ENCODE measurements around the gene PTPRG. TPM values are rescaled to one million over a fixed set of nuclear protein-coding genes. Genes with fewer than 3 reads are reported as not detected.

The PTPRG gene
- total RNA-seq, 3 donors from 2014 or later (not counting 1 experiment from before 2014, with no cell fraction given), result 1.0 to 2.9 (median 2.5) TPM

GRCh38 chr3:62132027-62132602, 570.7 kb downstream of the PTPRG start:
- Mint-ChIP-seq H3K4me3 (no peak overlapping the region), H3K27me3 (ENCODE audit: low read depth in 2 of 2) (no peaks in the 10 kb centered on the region), H3K27ac (no peak overlapping the region), H3K4me1 (no peaks in the 10 kb centered on the region), H3K36me3 (no peaks in the 10 kb centered on the region), H3K9me3 (peaks cover 2 to 5% of the 10 kb centered on the region in 2 donors)
- Histone ChIP-seq H3K27me3 (ENCODE audit: control insufficient read depth, insufficient read depth, low read length) (no peaks in the 10 kb centered on the region), H3K4me3 (ENCODE audit: low read length) (no peak overlapping the region), H3K36me3 (ENCODE audit: control insufficient read depth, insufficient read depth, low read length) (no peaks in the 10 kb centered on the region), H3K27ac (ENCODE audit: low read length) (no peak overlapping the region), H3K9me3 (ENCODE audit: control insufficient read depth, insufficient read depth, low read length) (no peaks in the 10 kb centered on the region), H3K4me1 (ENCODE audit: control insufficient read depth, insufficient read depth, low read length) (no peaks in the 10 kb centered on the region)
- intact Hi-C loops (cut with micrococcal nuclease), result no loop called here
- DNase-seq (no peak), ATAC-seq (no peak)
- no peak for TF ChIP-seq CTCF (IDR thresholded peaks at IDR 0.05)
- WGBS (ENCODE audit: insufficient coverage), result 75% methylated on average over 3 of the region's 3 CpGs

GRCh38 chr3:62133015-62133414, 571.6 kb downstream of the PTPRG start:
- no peaks in the 10 kb centered on the region for H3K9me3 ChIP-seq (ENCODE audit: control insufficient read depth, insufficient read depth, low read length)
- H3K27ac Mint-ChIP-seq, result no peak overlapping the region
- no peaks in the 10 kb centered on the region for H3K4me1 Mint-ChIP-seq
- H3K36me3 ChIP-seq (ENCODE audit: control insufficient read depth, insufficient read depth, low read length), result no peaks in the 10 kb centered on the region
- no peaks in the 10 kb centered on the region for H3K36me3 Mint-ChIP-seq
- no peaks in the 10 kb centered on the region for H3K27me3 Mint-ChIP-seq (ENCODE audit: low read depth in 2 of 2)
- H3K4me1 ChIP-seq (ENCODE audit: control insufficient read depth, insufficient read depth, low read length), result no peaks in the 10 kb centered on the region
- TF ChIP-seq CTCF (IDR thresholded peaks at IDR 0.05), result no peak
- H3K4me3 ChIP-seq (ENCODE audit: low read length), result no peak overlapping the region
- H3K27me3 ChIP-seq (ENCODE audit: control insufficient read depth, insufficient read depth, low read length), result no peaks in the 10 kb centered on the region
- intact Hi-C loops (cut with micrococcal nuclease), result no loop called here
- no peak for DNase-seq
- peaks cover 2 to 5% of the 10 kb centered on the region in 2 donors for H3K9me3 Mint-ChIP-seq
- ATAC-seq, result no peak
- no peak overlapping the region for H3K27ac ChIP-seq (ENCODE audit: low read length)
- H3K4me3 Mint-ChIP-seq, result no peak overlapping the region
- WGBS (ENCODE audit: insufficient coverage), result 85% methylated on average over 2 of the region's 5 CpGs

GRCh38 chr3:62134061-62134496, 572.7 kb downstream of the PTPRG start:
- no peak for ATAC-seq
- intact Hi-C loops (cut with micrococcal nuclease), result no loop called here
- no peak overlapping the region for H3K27ac ChIP-seq (ENCODE audit: low read length)
- H3K27me3 Mint-ChIP-seq (ENCODE audit: low read depth in 2 of 2), result no peaks in the 10 kb centered on the region
- H3K36me3 ChIP-seq (ENCODE audit: control insufficient read depth, insufficient read depth, low read length), result no peaks in the 10 kb centered on the region
- H3K4me1 ChIP-seq (ENCODE audit: control insufficient read depth, insufficient read depth, low read length), result no peaks in the 10 kb centered on the region
- no peaks in the 10 kb centered on the region for H3K4me1 Mint-ChIP-seq
- DNase-seq, result no peak
- no peaks in the 10 kb centered on the region for H3K9me3 ChIP-seq (ENCODE audit: control insufficient read depth, insufficient read depth, low read length)
- no peaks in the 10 kb centered on the region for H3K27me3 ChIP-seq (ENCODE audit: control insufficient read depth, insufficient read depth, low read length)
- WGBS (ENCODE audit: insufficient coverage), result 5% methylated on average over 6 of the region's 6 CpGs
- no peak for TF ChIP-seq CTCF (IDR thresholded peaks at IDR 0.05)
- no peak overlapping the region for H3K4me3 ChIP-seq (ENCODE audit: low read length)
- no peak overlapping the region for H3K4me3 Mint-ChIP-seq
- H3K27ac Mint-ChIP-seq, result no peak overlapping the region
- H3K9me3 Mint-ChIP-seq, result peaks cover 2 to 5% of the 10 kb centered on the region in 2 donors
- H3K36me3 Mint-ChIP-seq, result no peaks in the 10 kb centered on the region

- Histone ChIP-seq H3K9me3 (ENCODE audit: control insufficient read depth, insufficient read depth, low read length) (no peaks in the 10 kb centered on the region), H3K4me1 (ENCODE audit: control insufficient read depth, insufficient read depth, low read length) (no peaks in the 10 kb centered on the region), H3K27me3 (ENCODE audit: control insufficient read depth, insufficient read depth, low read length) (no peaks in the 10 kb centered on the region), H3K4me3 (ENCODE audit: low read length) (no peak overlapping the region), H3K27ac (ENCODE audit: low read length) (no peak overlapping the region), H3K36me3 (ENCODE audit: control insufficient read depth, insufficient read depth, low read length) (no peaks in the 10 kb centered on the region)
- no peaks in the 10 kb centered on the region for H3K27me3 Mint-ChIP-seq (ENCODE audit: low read depth in 2 of 2)
- no peaks in the 10 kb centered on the region for H3K36me3 Mint-ChIP-seq
- no peak overlapping the region for H3K27ac Mint-ChIP-seq
- DNase-seq, result no peak
- peaks cover 0 to 3% of the 10 kb centered on the region in 2 donors for H3K9me3 Mint-ChIP-seq
- no peak for TF ChIP-seq CTCF (IDR thresholded peaks at IDR 0.05)
- intact Hi-C loops (cut with micrococcal nuclease), result no loop called here
- 88% methylated on average over 7 of the region's 7 CpGs for WGBS (ENCODE audit: insufficient coverage)
- no peak for ATAC-seq
- no peak overlapping the region for H3K4me3 Mint-ChIP-seq
- no peaks in the 10 kb centered on the region for H3K4me1 Mint-ChIP-seq
These were observed 574.4 kb downstream of the PTPRG start for GRCh38 chr3:62135741-62136140.

Measured in natural killer cell (primary cell).